ENCODE data around the gene FYN.

FYN gene

GRCh38 chr6:111767752-111768430 lies 105.4 kb downstream of the FYN start:
- no peak for DNase-seq

GRCh38 chr6:111766201-111766857 lies 106.9 kb downstream of the FYN start:
- DNase-seq: no peak

DNA sequence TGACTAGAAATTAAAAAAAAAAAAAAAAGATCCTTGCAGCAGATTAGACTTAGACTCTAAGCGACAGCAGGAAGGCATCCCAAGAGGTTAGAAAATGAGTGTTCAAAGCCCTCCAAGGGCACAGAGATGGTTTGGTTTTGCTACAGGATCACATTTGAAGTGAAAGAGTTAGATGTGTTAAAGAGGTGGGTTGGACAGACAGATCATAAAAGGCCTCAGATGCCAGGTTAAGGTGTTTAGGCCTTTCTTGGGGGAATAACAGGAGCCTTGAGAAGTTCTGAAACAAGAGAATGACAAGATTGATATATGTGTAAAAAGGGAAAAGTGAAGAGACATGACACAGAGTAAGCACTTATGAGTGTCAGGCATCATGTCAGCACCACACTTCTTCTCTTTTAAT lies 107.5 kb downstream of the FYN start:
- no peak for DNase-seq

GRCh38 chr6:111764238-111765175 lies 108.7 kb downstream of the FYN start:
- DNase-seq: no peak

DNA sequence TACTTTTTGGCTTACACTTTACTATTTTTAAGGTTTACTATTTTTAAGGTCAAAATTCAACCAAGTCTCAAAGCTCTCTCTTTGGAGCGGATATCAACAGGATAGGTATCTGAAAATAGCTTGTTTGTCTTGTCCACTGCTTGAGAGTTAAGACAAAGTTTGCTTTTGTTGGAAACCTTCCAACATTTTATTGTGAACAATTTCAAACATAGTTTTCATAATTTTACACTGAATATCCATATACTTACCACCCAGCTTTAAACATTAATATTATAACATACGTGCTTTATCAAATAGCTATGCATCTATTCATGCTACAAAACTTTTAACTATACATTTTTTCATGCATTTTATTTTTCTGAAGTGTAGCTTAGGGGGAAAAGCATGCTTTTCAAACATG lies 109.9 kb downstream of the FYN start:
- no peak for DNase-seq

DNA sequence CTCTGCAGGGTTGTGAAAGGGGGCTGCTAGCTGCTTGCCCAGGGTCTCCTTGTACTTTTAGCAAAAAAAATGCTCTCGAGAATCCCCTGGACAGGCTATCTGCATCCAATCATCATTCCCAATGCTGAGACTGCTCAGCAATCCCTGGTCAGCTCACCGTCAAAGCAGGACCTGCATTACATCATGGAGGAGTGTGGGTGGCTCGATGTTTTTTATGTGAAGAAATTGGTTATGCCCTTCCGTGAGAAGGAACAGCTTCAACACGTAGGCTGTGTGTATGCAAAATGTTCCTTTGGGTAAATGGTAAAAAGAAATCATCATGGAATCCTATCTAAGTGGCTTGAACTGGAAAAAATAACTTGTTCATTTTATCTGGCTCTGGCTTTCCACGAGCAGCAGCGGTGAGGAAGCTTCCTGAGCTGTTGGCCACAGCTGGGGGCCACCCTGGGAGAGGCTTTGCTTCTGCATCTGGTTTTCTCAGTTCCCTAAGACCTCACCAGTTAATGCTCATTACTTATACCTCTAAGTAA lies 111.4 kb downstream of the FYN start:
- DNase-seq: no peak

- no peak for DNase-seq
These were observed 112.0 kb downstream of the FYN start for GRCh38 chr6:111761212-111761611.

DNA sequence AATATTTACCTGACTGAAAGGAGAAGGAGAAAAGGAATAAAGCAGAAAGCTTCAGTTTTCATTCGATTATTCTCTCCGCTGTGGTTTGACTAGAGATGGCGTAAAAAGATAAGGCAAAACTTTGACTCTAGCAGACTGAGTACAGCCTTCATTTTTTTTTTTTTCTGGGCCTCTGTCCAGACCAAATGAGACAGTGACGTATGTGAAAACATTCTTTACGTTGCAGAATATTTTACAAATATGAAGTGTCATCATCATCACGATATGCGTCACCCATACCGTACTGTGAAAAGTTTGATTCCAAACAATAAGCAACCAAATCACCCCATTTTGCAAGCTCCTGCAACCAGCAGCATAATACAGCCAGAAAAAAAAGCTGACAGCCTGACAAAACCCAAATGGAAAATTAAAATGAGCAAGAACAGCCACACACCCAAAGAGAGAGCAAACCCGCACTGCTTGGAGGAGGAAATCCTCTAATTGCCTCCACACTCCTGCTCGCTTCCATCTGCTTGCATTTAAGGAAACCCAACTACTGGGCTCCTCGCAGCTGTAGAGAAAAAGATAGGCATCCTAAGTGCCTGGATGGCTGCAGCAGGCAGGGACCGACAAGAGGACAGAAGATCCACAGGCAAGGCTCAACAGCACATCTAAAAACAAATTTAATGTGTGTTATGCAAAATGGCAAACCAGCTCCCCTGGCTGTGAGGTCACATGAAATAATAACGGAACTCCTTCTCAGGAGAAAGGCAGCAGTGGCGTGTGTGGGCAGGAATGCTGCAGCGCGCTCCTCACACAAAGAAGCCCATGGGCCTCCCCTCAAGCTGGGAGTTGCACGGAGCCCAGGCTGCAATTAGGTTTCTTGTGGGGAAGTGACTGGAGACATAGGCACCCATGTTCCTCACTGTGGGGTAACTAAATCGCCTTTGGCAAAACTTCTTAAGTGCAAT lies 113.1 kb downstream of the FYN start:
- DNase-seq: no peak

GRCh38 chr6:111759331-111759835 lies 113.9 kb downstream of the FYN start:
- no peak for DNase-seq

- DNase-seq: no peak
These were observed 114.5 kb downstream of the FYN start for GRCh38 chr6:111758608-111759329.

DNA sequence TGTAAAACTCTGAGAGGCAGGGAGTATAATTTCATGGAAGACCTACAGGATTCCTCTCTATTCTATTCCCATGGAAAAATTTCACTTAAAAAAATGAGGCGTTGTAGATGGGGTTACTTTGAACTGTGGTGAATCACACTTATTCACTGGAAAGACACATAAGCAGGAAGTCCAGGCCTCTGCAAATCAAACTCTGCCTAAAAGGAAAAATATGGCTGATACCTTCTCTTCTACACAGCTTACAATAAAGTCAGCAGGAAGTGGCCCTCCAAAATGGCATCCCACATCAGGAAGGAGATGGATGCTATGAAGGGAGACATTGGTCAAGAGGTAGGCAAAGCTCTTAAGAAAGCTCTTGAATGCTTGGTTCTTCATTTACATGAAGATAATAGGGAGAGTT lies 115.9 kb downstream of the FYN start:
- DNase-seq: no peak

DNA sequence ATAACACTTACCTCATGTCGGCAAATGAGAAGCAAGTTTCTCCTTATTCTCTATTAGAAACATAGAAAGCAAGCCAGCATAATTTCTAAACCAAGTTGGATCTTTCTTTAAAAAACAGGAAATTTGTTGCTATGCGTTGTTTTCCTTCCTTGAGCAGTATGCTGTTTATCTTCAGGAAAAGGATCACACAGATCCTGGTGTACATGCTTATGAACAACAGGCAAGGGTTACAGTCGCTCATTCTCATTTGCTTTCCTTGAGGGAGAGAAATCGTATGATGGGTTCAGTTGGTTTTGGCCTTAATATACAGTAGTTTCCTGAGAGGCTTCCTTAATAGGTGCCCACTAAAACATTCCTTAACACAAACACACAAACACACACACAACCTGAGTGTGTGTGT lies 118.8 kb downstream of the FYN start:
- no peak for DNase-seq

GRCh38 chr6:111753573-111753972 lies 119.7 kb downstream of the FYN start:
- no peak for DNase-seq

DNA sequence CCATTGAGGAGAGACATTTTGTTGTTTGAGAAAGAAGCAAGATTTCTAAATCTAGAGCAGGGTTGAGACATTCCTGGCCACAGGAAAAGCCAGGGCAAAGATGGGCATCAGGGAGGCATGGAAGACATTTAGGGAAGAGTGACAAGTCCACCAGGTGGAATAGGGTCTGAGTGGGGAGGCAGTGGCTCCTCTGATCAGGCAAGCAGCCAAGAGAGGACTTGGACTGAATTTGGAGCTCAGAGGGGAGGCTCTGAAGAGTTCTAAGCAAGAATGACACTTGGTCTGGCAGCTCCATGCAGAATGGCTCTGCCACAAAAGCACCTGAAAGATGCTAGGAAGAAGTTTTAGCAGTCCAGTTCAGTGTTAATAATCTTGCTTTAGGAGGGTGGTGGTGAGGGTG lies 120.8 kb downstream of the FYN start:
- no peak for DNase-seq

DNA sequence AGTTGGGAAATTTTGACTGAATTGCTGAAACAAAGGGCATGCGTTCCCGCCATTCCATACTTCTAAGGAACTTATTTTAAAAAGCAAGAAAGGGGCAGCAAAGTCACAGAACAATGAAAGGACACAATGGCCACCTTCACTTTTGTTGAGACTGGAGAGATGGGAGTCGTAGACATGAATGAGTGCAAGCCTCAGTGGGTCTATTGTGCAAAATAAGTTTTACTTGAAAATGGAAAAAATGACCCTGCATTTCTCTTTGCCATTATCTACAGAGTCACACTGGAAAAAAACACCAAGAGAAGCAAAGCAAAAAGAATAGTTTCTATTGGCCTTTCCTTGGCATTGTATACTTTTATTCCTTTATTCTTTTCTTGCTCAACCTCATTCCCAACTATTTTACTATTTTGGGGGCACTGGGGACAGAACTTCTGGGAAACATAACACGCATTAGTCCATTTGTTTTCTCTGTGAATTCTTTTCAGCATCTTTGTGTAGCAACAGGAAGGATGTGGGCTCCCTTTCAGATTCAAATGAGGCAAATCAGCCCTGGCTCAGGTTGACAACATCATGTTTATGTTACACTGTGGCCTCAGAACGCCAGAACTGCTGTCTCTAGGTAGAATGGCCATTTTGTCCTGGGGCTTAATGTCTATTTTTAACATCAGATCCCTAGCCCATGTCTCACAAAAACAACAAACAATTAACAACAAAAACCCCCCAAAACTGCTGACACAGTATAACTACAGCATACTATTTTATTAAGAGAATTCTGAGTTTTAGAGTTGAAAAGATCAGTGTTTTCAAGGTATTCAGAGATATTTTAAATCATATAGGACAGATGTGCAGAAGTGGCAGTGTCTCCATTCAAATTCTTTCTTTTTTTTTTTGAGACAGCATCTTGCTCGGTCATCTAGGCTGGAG lies 122.2 kb downstream of the FYN start:
- no peak for DNase-seq

DNA sequence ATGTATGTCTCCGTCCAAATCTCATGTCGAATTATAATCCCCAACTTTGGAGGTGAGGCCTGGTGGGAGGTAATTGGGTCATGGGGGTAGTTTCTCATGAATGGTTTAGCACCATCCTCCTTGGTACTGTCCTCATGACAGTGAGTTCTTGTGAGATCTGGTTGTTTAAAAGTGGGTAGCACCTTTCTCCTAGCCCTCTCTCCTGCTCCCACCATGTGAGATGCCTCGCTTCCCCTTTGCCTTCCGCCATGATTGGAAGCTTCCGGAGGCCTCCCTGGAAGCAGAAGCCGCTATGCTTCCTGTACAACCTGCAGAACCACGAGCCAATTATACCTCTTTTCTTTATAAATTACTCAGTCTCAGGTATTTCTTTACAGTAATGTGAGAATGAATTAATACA lies 123.1 kb downstream of the FYN start:
- DNase-seq: no peak

GRCh38 chr6:111748231-111748647 lies 125.0 kb downstream of the FYN start:
- no peak for DNase-seq

DNA sequence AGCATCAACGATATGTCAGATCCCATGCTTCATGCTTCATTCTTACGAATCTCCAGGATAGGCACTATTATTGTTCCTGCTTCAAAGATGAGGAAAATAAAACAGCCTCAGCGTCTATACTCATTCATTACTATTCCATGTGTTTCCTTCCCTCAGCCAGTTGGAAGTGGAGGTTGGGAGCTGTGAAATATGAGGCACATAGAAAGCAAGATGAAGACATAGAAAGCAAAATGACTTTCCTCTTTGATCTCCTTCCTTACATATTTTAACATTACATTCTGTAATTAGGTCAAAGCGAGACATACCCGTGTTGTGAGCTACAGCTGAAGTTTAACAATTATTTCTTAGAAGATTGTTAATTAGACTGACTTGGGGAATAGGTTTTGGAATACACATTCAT lies 125.4 kb downstream of the FYN start:
- no peak for DNase-seq

DNA sequence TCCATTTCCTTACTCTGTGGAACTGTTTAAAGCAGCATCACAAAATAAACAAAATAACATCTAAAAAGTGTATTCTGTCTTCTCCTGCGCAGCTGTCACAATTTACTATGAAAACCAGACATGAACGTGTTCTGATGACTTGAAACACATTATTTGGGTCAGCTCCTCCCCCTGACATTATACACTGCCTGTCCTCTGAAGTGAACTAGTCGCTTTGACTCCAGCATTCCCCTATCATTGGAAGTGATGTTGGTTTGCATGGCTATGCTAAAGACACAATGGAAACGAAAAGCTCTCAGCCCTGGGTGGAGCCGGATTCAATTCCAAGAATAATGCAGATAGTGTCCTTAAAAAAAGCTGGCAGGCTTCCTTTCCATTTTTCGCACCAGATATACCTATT lies 125.9 kb downstream of the FYN start:
- DNase-seq: no peak

DNA sequence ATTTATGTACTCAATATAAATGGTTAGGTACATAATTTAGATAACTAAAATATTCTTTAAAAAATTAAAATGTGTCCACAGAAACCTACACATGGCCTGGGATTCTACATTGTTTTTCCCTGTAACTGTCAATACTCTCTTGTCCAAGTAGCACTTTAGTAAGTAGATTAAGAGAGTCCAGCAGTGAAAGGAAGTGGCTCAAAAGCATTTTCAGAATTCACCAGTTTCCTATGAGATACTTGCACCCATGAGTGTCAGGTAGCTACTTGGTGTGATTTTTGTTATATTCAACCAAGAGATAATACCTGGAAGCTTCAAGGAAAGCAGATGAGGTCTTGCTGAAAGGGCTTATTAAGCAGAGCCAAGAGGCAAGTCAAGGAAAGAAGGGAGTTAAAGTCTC lies 126.3 kb downstream of the FYN start:
- no peak for DNase-seq
